ENCODE measurements around the gene IRF7.

GRCh38 chr11:608791-609251 lies 6.9 kb downstream of the IRF7 start:
- TF ChIP-seq CTCF (conservative IDR thresholded peaks at IDR 0.05; ENCODE audit: low read depth, low read length) = no peak
- TF ChIP-seq EZH2 (IDR thresholded peaks at IDR 0.05; ENCODE audit: low read length, unreplicated experiment) = no peak
- no peak for TF ChIP-seq EZH2phosphoT487 (IDR thresholded peaks at IDR 0.05; ENCODE audit: borderline replicate concordance, low read length)
